ENCODE measurements around the gene TRPV2.
A peak's percentile ranks its signal among the peaks of the same experiment; 100 is the strongest.
"Not testable (repeated sequence)": the region's sequence is repeated elsewhere in the genome, so short reads cannot be mapped to it uniquely, and the experiment has no call there.

The TRPV2 gene, protein sequence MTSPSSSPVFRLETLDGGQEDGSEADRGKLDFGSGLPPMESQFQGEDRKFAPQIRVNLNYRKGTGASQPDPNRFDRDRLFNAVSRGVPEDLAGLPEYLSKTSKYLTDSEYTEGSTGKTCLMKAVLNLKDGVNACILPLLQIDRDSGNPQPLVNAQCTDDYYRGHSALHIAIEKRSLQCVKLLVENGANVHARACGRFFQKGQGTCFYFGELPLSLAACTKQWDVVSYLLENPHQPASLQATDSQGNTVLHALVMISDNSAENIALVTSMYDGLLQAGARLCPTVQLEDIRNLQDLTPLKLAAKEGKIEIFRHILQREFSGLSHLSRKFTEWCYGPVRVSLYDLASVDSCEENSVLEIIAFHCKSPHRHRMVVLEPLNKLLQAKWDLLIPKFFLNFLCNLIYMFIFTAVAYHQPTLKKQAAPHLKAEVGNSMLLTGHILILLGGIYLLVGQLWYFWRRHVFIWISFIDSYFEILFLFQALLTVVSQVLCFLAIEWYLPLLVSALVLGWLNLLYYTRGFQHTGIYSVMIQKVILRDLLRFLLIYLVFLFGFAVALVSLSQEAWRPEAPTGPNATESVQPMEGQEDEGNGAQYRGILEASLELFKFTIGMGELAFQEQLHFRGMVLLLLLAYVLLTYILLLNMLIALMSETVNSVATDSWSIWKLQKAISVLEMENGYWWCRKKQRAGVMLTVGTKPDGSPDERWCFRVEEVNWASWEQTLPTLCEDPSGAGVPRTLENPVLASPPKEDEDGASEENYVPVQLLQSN

DNA sequence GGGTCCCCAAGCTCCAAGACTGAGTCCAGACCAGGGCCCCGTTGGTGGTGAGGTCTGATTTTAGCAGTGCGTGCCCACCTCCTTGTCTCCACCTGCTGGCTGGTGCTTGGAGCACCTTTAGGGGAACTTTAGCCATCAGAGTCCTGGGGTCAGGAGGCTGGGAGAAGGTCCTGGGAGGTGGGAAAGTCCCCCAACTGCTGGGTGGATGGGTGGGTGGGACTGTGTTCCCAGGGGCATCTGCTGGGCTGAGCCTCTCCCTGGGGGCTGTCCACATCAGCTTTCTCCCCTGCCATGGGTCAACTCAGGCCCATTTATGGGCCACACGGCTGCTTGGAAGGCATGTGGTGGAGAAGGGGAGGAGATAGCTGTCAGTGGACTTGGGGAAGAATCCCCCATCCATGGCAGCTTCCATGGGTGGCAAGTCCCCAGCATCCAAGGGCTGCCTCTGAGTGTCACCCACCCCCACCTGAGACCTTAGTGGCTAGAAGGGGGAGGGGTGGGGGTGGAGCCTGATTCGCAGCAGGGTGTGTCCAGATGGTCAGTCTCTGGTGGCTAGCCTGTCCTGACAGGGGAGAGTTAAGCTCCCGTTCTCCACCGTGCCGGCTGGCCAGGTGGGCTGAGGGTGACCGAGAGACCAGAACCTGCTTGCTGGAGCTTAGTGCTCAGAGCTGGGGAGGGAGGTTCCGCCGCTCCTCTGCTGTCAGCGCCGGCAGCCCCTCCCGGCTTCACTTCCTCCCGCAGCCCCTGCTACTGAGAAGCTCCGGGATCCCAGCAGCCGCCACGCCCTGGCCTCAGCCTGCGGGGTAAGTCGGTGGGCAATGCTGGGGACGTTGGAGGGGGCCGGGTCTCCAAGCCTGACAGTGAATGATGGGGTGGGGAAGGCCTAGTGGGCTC, at the start of gene TRPV2:
TRPV2 (plus strand) TSS at position 541 of the 894 bp plus-strand sequence. CDS start 2,098 bp downstream, outside the sequence.
- no peak for DNase-seq (ENCODE audit: extremely low read depth in 1 of 2, low read depth in 1 of 2)

DNA sequence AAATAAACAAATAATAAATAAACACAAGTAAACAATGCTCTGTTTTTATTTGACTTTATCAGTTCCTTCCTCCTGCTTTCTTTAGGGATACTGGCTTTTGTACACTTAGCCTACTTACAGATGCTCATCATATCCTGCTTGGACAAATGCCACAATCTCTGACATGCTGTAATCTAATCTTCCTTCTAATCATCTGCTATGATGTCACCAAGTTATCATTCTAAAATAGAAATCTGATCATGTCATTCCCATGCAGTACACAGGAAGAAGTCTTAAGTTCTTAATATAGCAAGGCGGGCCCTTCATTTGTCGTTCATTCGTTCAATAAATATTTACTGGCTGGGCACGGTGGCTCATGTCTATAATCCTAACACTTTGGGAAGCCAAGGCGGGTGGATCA, 43.6 kb upstream of the TRPV2 start:
- no peak for DNase-seq (ENCODE audit: extremely low read depth in 1 of 2, low read depth in 1 of 2)

DNA sequence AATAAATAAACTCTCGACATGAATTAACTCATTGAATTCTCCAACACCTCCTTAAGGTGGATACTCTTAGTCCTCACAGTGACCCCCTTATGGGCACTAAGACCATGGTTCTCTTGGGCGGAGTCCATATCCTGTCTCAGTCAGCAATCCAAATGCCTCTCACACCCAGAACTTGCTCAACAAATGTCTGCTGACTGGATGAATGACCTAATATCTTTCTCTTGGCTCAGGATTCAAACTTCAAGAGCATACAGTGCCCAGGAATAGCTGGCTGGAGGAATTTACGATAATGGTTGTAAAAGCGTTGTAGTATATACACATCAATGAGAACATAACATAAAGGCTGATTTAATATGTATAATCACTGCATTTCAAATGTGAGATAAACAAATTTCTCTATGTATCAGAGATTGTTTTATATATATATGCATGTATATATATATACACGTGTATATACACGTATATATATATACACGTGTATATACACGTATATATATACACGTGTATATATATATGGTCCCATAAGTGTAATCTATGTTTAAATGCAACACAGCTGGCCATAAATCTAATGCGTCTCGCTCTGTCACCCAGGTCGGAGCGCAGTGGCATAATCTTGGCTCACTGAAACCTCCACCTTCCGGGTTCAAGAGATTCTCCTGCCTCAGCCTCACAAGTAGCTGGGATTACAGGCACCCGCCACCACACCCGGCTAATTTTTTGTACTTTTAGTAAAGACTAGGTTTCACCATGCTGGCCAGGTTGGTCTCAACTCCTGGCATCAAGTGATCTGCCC, 41.0 kb upstream of the TRPV2 start:
- DNase-seq (ENCODE audit: extremely low read depth in 1 of 2, low read depth in 1 of 2) = no peak

DNA sequence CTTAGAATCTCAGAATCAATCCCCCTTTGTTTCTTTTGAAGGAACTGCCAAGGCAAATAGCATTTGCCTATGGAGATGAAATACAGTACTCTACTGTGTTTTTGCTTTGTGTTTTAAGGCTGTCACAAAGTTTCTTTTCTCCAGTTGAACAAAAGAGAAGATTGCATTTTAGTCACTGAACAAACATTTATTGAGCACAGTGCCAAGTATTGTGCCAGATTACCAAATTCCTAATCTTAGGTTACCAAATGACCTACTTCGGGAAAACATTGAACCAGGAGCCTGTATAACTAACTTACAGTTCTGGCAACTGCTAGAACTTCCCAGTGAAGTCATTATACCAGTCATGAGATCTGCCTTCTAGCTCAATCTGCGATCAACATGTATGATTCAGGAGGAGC, 37.4 kb upstream of the TRPV2 start:
- DNase-seq (ENCODE audit: extremely low read depth in 1 of 2, low read depth in 1 of 2) = no peak

DNA sequence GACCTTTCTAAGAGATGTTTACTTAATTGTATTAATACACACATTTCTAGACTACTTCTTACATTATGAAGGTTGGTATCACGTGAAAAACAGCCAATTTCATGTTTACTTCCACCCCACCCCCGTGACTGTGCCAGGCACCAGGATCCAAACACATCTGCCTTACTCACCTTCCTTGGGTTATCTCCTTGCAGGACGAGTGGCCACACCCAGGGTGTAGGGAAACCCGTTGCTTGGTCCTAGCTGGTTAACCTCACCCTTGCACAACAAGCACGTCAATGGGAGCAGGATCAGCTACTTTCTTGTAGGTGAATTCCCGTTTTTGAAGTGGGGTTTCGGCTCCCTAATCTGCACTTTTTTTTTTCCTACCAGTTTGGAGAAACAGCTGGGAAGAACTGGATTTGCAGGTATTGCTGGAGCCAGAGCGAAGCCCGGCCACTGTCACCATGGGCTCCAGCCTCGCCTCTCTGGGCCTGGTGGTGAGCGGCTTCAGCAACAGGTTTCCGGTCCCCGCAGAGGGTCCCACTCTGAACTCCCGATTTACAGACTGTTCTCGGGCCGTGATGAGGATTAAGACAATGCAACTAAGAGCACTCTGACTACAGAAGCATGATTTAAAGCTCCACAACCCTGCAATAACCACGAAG, 36.6 kb upstream of the TRPV2 start:
- DNase-seq (ENCODE audit: extremely low read depth in 1 of 2, low read depth in 1 of 2) = no peak

DNA sequence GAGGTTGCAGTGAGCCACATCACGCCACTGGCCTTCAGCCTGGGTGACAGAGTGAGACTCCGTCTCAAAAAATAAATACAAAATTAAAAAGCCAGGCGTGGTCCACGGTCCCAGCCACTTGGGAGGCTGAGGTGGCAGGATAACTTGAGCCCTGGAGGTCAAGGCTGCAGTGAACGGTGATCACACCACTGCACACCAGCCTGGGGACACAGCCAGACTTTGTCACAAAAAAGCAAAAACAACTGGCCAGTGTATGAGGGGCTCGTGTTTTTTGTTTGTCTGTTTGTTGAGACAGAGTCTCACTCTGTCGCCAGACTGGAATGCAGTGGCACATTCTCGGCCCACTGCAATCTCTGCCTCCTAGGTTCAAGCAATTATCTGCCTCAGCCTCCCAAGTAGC, 35.7 kb upstream of the TRPV2 start:
- no peak for DNase-seq (ENCODE audit: extremely low read depth in 1 of 2, low read depth in 1 of 2)

DNA sequence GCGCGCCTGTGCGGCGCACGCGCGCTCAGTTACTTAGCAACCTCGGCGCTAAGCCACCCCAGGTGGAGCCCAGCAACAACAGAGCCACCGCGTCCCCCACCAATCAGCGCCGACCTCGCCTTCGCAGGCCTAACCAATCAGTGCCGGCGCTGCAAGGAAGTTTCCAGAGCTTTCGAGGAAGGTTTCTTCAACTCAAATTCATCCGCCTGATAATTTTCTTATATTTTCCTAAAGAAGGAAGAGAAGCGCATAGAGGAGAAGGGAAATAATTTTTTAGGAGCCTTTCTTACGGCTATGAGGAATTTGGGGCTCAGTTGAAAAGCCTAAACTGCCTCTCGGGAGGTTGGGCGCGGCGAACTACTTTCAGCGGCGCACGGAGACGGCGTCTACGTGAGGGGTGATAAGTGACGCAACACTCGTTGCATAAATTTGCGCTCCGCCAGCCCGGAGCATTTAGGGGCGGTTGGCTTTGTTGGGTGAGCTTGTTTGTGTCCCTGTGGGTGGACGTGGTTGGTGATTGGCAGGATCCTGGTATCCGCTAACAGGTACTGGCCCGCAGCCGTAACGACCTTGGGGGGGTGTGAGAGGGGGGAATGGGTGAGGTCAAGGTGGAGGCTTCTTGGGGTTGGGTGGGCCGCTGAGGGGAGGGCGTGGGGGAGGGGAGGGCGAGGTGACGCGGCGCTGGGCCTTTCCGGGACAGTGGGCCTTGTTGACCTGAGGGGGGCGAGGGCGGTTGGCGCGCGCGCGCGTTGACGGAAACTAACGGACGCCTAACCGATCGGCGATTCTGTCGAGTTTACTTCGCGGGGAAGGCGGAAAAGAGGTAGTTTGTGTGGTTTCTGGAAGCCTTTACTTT, 34.5 kb upstream of the TRPV2 start, which contains the start of gene UBB:
UBB (plus strand) TSS at position 452 of the 856 bp plus-strand sequence. CDS start 817 bp downstream, outside the sequence.
- DNase-seq (ENCODE audit: extremely low read depth in 1 of 2, low read depth in 1 of 2) = peak; percentile 87 to 89

DNA sequence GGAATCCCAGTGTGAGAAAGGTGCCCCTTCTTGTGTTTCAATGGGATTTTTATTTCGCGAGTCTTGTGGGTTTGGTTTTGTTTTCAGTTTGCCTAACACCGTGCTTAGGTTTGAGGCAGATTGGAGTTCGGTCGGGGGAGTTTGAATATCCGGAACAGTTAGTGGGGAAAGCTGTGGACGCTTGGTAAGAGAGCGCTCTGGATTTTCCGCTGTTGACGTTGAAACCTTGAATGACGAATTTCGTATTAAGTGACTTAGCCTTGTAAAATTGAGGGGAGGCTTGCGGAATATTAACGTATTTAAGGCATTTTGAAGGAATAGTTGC, 33.9 kb upstream of the TRPV2 start:
- DNase-seq (ENCODE audit: extremely low read depth in 1 of 2, low read depth in 1 of 2) = no peak

DNA sequence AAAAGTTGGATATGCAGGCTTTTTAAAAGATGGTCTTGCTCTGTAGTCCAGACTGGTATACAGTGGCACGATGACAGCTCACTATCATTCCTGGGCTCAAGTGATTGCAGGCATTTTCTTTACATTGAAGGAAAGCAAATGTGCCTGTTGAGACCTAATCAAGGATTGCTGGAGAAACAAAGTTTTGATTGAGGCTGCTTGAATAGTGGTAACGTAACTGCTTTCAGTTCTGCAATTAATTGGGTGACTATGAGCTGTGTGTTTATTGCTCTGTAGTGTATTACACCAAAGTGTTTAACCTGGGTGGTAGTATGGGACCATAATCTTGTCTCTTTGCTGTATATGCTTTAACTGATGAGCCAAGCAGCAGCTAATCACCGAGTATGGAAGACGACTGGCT, 32.2 kb upstream of the TRPV2 start:
- no peak for DNase-seq (ENCODE audit: extremely low read depth in 1 of 2, low read depth in 1 of 2)

DNA sequence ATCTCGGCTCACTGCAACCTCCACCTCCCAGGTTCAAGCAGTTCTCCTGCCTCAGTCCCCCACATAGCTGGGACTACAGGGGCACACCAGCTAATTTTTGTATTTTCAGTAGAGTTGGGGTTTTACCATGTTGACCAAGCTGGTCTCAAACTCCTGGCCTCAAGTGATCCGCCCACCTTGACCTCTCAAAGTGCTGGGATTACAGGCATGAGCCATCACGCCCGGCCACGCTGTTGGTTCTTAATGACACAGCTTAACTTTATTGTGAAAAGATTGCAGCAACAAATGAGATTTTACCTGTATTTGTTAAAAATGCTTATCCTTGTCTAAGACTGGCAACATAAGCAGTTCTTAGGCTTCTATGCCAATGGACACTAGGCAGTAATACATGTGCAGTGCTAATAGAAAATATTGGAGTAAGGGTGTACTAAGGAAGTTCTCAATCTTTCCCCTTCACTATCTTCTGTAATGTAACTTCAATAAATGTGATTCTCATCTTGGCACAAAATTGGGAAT, 31.5 kb upstream of the TRPV2 start:
- no peak for DNase-seq (ENCODE audit: extremely low read depth in 1 of 2, low read depth in 1 of 2)

DNA sequence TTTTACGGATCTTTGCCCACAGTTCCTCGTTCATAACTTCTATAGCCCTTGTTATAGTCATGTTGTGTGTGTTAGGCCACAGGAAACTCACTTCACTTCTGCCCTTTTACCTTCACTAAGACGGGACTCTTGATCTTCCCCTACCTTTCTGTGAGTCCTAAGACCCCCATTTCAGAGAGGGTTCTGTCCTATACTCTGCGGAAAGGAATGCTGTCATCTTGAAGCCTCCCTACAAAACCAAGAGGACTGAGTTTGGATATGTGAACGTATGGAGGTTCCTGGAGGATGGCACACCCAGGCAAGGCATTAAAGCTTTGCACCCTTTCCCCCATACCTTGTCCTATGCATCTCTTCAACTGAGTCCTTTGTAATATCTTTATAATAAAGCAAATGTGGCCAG, 30.8 kb upstream of the TRPV2 start:
- no peak for DNase-seq (ENCODE audit: extremely low read depth in 1 of 2, low read depth in 1 of 2)

DNA sequence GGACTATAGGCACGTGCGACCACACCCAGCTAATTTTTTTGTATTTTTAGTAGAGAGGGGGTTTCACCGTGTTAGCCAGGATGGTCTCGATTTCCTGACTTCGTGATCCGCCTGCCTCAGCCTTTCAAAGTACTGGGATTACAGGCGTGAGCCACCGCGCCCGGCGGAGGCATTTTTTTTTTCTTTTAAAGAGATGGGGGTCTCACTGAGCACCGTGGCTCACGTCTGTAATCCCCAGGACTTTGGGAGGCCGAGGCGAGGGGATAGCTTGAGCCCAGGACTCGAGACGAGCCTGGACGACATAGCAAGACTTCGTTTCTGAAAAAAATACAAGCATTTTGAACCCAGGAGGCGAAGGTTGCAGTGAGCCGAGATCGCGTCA, 29.3 kb upstream of the TRPV2 start:
- DNase-seq (ENCODE audit: extremely low read depth in 1 of 2, low read depth in 1 of 2) = not testable (repeated sequence)

DNA sequence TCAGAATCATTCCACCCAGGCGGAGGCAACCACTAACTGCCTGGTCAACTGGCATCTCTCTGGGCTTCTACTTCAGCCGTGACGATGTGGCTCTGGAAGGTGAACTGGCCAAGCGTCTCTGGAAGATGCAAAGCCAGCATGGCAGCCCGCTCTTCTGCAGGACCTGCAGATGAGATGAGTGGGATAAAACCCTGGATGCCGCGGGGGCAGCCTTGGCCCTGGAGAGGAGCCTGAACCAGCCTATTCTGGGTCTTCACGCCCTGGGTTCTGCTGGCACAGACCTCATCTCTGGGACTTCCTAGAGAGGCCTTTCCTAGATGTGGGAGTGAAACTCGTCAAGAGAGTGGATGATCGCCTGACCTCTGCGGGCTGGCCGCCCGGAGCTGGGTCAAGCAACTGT, 23.9 kb upstream of the TRPV2 start:
- DNase-seq (ENCODE audit: extremely low read depth in 1 of 2, low read depth in 1 of 2) = no peak

DNA sequence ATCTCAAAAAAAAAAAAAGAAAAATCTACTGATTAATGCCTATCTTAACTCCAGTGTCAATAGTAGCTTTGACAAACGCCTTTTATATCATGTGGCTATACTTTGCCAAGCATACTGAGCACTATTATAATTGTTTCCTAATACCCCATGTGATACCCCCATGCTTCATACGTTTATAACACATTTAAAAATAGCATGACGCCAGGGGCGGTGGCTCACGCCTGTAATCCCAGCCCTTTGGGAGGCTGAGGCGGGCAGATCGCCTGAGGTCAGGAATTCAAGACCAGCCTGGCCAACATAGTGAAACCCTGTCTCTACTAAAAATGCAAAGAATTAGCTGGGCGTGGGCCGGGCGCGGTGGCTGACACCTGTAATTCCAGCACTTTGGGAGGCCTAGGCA, 22.9 kb upstream of the TRPV2 start:
- DNase-seq (ENCODE audit: extremely low read depth in 1 of 2, low read depth in 1 of 2) = not testable (repeated sequence)

DNA sequence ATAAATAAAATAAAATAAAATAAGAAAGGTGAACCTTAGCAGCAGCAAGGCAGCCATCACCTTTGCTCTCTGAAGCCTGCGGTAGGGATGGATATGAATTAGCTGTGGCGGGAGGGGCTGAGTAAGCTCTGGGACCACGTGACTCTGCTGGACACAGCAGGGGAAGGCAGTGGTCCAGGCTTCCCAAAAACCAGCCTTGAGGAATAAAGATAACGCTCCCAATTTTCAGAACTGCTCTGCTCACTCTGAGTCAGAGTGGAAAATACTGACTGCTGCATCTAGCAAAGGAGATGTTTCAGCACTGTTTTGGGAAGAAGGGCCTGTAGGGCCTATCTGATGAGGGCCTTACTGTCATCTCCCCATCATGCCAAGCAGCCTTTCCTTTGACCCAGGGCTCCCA, 19.5 kb upstream of the TRPV2 start:
- not testable (repeated sequence) for DNase-seq (ENCODE audit: extremely low read depth in 1 of 2, low read depth in 1 of 2)

DNA sequence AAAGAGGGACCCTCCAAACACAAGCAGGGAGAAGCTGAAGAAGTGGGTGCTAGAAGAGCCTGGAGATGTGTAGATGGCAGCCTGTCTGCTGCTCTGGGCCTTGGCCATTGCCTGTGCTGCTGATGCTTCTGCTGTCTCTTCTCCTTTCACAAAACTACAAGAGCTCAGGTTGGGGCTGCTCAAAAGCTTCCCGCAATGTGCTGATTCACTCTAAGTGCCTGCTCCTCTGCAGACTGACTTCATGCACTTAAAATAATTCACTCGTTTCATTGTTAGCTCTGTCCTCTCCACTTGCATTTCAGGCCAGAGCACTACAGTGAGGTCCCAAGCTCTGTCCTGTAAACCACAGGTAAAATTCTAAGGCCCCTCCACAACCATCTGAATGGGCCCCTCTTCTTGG, 18.7 kb upstream of the TRPV2 start:
- DNase-seq (ENCODE audit: extremely low read depth in 1 of 2, low read depth in 1 of 2) = not testable (repeated sequence)

DNA sequence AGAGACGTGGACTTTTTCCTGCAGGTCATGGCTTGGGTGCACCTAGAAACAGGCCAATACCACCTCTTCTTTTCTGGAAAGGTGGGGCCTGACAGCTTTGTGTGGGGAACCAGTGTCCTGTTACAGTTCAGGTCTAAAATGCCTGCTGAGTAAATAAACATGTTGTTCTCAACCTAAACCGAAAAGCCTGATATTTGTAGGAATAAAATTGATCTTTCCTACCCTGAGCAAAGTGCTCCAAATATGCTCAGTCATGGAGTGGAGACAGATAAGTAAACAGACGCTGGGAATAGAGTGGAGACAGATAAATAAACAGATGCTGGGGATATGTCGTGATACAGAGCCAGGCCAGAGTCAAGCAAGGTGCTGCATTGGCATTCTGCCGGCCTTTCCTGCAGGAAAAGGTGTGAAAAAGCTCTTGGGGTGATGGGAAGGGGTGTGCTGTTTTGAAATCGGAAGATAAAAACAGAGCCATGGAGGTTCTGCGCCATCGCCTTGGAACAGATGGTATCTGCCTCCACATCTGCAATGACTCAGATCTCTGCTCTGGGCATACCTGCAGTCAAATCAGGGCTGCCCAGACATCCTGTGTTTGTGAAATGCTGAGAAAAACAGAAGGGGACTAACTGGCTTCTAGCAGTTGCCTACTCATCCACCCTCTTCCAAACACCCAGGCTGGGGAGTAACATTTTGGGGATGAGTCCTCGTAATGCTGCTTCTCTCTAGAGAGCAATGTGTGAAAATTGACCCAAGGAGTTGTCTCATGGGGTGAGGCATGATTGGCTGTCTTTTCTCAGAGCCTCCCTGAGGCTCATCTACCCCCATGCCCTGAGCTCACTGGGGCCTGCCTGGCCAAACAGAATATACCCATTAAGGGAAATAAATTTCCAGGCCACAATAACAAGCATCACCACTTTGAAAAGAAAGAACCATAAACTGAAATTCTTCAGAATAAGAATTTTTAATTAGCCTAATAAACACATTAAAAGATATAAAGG, 16.8 kb upstream of the TRPV2 start:
- no peak for DNase-seq (ENCODE audit: extremely low read depth in 1 of 2, low read depth in 1 of 2)

DNA sequence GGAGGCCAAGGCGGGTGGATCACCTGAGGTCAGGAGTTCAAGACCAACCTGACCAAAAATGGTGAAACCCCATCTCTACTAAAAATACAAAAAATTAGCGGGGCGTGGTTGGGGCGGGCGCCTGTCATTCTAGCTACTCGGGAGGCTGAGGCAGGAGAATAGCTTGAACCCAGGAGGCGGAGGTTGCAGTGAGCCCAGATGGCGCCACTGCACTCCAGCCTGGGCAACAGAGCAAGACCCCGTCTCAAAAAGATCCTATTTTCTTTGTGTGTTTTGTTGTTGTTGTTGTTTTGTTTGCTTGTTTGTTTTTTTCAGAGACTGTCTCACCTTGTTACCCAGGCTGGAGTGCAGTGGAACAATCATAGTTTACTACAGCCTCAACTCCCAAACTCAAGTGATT, 11.5 kb upstream of the TRPV2 start:
- DNase-seq (ENCODE audit: extremely low read depth in 1 of 2, low read depth in 1 of 2) = not testable (repeated sequence)
